ENCODE data around the gene KRT1.
"Not testable (repeated sequence)": the region's sequence is repeated elsewhere in the genome, so short reads cannot be mapped to it uniquely, and the experiment has no call there.

The KRT1 gene

DNA sequence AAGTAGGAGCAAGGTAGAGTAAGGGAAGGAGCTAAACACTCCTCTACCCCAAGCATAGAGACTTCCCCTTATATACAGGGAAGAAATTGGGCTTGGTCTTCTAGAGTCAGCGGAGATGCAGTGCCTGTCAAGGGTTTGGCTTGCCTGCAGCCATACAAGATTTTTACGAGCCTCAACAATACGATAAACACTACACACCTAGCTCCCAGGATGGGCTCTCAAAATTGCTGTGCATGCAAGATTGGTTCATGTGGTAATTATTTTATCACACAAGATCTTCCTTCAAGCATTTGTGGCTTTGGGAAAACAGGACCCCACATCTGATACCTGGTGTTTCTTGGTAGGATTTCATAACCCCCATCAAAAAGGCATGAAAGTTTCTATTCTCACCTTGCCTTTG is at the start of gene KRT1:
KRT1 (minus strand) TSS at position 45 of the 400 bp plus-strand sequence. CDS start 59 bp downstream, outside the sequence.
- ATAC-seq (no peak), DNase-seq (ENCODE audit: low spot score in 2 of 2) (no peak)
- Mint-ChIP-seq H3K9me3 (no peaks in the 10 kb centered on the region), H3K27ac (no peak within 1 kb of the TSS), H3K4me3 (no peak within 1 kb of the TSS), H3K36me3 (peaks cover 7% of the 10 kb centered on the region), H3K4me1 (peaks cover 15% of the 10 kb centered on the region)

DNA sequence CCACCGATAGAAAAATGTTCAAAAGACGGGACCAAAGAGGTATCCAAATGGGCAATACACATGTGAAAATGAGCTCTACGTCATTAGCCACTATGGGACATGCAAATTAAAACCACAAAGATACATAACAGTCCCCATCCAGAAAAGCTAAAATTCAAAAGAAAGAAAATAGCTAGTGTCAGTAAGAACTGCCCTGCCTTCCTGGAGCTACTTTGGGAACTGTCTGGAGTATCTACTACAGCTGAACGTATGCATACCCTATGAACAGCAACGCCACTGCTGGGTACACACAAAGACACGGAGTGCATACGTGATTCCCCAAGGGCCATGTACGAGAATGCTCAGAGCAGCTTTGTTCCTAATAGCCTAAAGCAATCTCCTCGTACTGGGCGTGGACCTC is 48.9 kb upstream of the KRT1 start:
- no peaks in the 10 kb centered on the region for H3K4me1 Mint-ChIP-seq
- peaks cover 2% of the 10 kb centered on the region for H3K9me3 Mint-ChIP-seq
- DNase-seq (ENCODE audit: low spot score in 2 of 2) (no peak), ATAC-seq (no peak)
- H3K36me3 Mint-ChIP-seq: no peaks in the 10 kb centered on the region
- no peak overlapping the region for H3K27ac Mint-ChIP-seq
- H3K4me3 Mint-ChIP-seq: no peak overlapping the region

DNA sequence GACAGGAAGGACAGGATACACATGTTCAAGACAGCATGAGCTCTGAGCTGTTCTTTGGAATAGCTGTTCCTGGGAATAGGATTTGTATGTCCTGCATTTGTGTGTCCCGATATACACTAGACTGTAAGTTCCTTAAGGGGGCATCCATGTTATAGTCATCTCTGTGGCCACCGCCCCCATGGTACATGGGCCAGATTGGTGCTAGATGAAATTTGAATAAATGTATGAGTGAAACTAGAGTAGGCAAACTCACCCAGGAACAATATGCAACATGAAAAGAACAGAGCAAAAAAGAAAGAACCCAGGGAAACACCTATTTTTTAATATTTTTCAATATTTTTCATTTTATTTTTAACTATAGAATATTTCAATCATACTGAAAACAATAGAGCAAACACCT is 48.2 kb upstream of the KRT1 start:
- Mint-ChIP-seq H3K27ac (no peak overlapping the region), H3K4me3 (no peak overlapping the region), H3K4me1 (no peaks in the 10 kb centered on the region), H3K36me3 (no peaks in the 10 kb centered on the region), H3K9me3 (peaks cover 2% of the 10 kb centered on the region)
- no peak for ATAC-seq
- no peak for DNase-seq (ENCODE audit: low spot score in 2 of 2)

DNA sequence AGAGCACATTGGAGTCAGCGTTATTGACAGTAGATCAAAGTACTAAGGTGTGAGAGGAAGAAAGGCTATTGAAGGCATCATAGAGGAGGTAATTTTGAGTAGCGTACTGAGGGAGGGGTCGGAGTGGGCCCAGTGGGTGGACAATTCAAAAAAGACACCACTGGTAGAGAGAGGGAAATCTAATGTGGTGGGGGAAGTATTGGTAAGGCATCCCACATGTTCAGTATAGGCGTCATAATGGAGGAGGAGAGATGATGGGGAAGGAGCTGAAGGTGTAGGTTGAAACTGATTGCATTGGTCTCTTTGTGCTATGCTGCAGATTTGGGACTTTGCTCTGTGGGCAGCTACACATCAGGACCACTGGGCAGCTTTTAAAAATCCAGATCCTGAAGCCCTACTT is 46.8 kb upstream of the KRT1 start:
- DNase-seq (ENCODE audit: low spot score in 2 of 2) (no peak), ATAC-seq (no peak)
- Mint-ChIP-seq H3K36me3 (no peaks in the 10 kb centered on the region), H3K27ac (no peak overlapping the region), H3K4me3 (no peak overlapping the region), H3K4me1 (no peaks in the 10 kb centered on the region), H3K9me3 (peaks cover 2% of the 10 kb centered on the region)

GRCh38 chr12:52726451-52726850 is 46.2 kb upstream of the KRT1 start:
- H3K9me3 Mint-ChIP-seq: peaks cover 2% of the 10 kb centered on the region
- no peaks in the 10 kb centered on the region for H3K4me1 Mint-ChIP-seq
- ATAC-seq: no peak
- H3K4me3 Mint-ChIP-seq: no peak overlapping the region
- no peak for DNase-seq (ENCODE audit: low spot score in 2 of 2)
- H3K36me3 Mint-ChIP-seq: no peaks in the 10 kb centered on the region
- H3K27ac Mint-ChIP-seq: no peak overlapping the region

GRCh38 chr12:52724384-52724783 is 44.2 kb upstream of the KRT1 start:
- Mint-ChIP-seq H3K9me3 (no peaks in the 10 kb centered on the region), H3K4me3 (no peak overlapping the region), H3K4me1 (no peaks in the 10 kb centered on the region), H3K36me3 (no peaks in the 10 kb centered on the region), H3K27ac (no peak overlapping the region)
- ATAC-seq (no peak), DNase-seq (ENCODE audit: low spot score in 2 of 2) (no peak)

- no peak overlapping the region for H3K27ac Mint-ChIP-seq
- no peak overlapping the region for H3K4me3 Mint-ChIP-seq
These were observed 42.5 kb upstream of the KRT1 start for GRCh38 chr12:52722680-52723079.

DNA sequence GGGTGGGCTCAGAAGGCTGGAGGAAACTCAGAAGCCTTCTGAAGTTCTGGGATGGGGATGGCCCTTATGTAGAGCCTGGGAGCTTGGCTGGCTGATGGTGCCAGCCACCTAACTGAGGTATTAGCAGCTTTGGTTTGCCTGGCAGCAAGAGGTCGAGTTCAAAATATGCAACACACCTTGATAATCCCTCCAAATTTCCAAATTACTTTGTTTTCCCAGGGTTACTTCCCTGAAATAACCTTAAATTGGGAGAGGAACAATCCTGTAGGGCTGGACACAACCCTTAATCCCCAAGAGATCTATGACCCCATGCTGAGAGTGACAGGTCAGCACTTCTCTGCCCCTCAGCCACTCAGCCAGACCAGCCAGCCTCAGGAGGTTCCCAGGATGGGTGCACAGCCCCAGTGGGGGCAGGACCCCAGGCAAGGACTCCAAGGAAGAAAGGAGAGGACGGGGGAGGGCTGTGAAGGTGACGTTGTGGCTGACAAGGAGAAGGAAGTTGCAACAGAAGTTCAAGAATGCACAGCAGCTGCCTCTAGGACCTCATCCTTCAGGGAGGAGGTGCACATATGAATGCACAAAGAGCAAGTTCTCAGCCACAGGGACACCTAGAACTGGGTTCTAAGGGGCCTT is 41.7 kb upstream of the KRT1 start:
- Mint-ChIP-seq H3K4me3 (no peak overlapping the region), H3K27ac (no peak overlapping the region), H3K9me3 (no peaks in the 10 kb centered on the region), H3K36me3 (no peaks in the 10 kb centered on the region), H3K4me1 (no peaks in the 10 kb centered on the region)
- ATAC-seq: no peak
- DNase-seq (ENCODE audit: low spot score in 2 of 2): no peak

More at GRCh38 chr12:52722680-52723079, 42.5 kb upstream of the KRT1 start:
- H3K36me3 Mint-ChIP-seq: no peaks in the 10 kb centered on the region
- H3K9me3 Mint-ChIP-seq: no peaks in the 10 kb centered on the region
- ATAC-seq (no peak), DNase-seq (ENCODE audit: low spot score in 2 of 2) (no peak)
- no peaks in the 10 kb centered on the region for H3K4me1 Mint-ChIP-seq

GRCh38 chr12:52720365-52720886 is 40.2 kb upstream of the KRT1 start:
- Mint-ChIP-seq H3K4me1 (no peaks in the 10 kb centered on the region), H3K27ac (no peak overlapping the region), H3K36me3 (no peaks in the 10 kb centered on the region), H3K4me3 (no peak overlapping the region), H3K9me3 (no peaks in the 10 kb centered on the region)
- DNase-seq (ENCODE audit: low spot score in 2 of 2) (no peak), ATAC-seq (no peak)

DNA sequence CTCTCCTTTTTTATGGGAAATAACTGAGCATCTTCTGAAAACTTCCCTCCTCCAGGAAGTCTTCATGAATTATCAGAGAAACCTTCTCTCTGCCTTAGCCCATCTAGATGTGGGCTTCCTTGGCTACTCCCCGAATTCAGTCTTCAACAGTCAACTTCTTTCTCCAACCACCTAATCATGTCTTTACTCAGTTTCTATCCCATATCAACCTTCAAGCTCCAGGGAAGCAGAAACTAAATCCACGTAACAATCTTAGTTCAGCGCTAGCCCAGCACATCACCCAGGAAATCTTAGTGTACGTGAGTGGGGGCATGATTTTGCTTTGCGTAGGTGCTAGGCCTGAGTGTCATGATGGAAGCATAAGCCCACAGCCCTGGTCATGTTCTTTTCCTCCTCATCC is 35.9 kb upstream of the KRT1 start:
- no peak overlapping the region for H3K4me3 Mint-ChIP-seq
- no peaks in the 10 kb centered on the region for H3K4me1 Mint-ChIP-seq
- no peak for ATAC-seq
- H3K27ac Mint-ChIP-seq: no peak overlapping the region
- DNase-seq (ENCODE audit: low spot score in 2 of 2): no peak
- H3K36me3 Mint-ChIP-seq: no peaks in the 10 kb centered on the region
- no peaks in the 10 kb centered on the region for H3K9me3 Mint-ChIP-seq

DNA sequence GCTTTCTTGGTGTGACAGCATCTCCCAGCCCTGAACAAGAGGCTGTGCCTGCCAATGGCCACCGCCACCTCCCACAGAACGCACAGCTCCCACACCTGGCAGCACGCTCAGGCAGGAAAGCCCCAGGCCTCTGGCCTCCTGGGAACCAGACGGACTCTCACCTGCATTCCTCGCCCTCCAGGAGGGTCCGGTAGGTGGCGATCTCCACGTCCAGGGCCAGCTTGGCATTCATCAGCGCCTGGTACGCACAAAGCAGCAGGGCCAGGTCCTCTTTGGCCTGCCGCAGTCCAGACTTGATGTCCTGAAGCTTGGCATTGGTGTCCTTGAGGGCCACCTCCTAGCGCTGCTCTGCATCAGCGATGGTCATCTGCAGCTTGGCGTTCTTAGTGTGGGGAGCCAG is 35.2 kb upstream of the KRT1 start:
- Mint-ChIP-seq H3K4me3 (no peak overlapping the region), H3K9me3 (no peaks in the 10 kb centered on the region), H3K36me3 (no peaks in the 10 kb centered on the region), H3K4me1 (no peaks in the 10 kb centered on the region), H3K27ac (no peak overlapping the region)
- ATAC-seq (no peak), DNase-seq (ENCODE audit: low spot score in 2 of 2) (no peak)

DNA sequence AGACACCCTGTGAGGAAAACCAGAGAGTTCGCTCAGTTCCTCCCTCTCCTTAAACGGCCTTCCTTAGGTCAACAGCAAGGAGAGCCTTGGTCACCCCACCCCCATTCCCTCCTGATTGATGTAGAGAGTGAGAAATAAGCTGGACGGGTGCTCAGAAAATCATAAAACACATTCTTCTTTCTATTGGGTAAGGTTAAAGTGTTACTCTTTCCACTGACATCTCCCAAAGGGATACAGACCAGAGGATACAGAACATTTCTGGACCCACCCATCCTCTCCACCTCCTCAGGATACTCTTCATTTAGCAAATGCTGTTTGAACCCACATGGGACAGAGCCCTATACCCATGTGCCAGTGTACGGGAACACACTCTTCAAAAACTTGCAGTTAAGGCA is 34.7 kb upstream of the KRT1 start:
- Mint-ChIP-seq H3K27ac (no peak overlapping the region), H3K9me3 (no peaks in the 10 kb centered on the region), H3K4me3 (peak overlapping the region; percentile 4), H3K36me3 (no peaks in the 10 kb centered on the region), H3K4me1 (no peaks in the 10 kb centered on the region)
- DNase-seq (ENCODE audit: low spot score in 2 of 2) (no peak), ATAC-seq (no peak)

- no peak overlapping the region for H3K27ac Mint-ChIP-seq
- no peaks in the 10 kb centered on the region for H3K36me3 Mint-ChIP-seq
- ATAC-seq (peak; percentile 36), DNase-seq (ENCODE audit: low spot score in 2 of 2) (no peak)
- no peaks in the 10 kb centered on the region for H3K4me1 Mint-ChIP-seq
- no peaks in the 10 kb centered on the region for H3K9me3 Mint-ChIP-seq
- H3K4me3 Mint-ChIP-seq: peak overlapping the region; percentile 36
These were observed 34.0 kb upstream of the KRT1 start for GRCh38 chr12:52713960-52714886.

DNA sequence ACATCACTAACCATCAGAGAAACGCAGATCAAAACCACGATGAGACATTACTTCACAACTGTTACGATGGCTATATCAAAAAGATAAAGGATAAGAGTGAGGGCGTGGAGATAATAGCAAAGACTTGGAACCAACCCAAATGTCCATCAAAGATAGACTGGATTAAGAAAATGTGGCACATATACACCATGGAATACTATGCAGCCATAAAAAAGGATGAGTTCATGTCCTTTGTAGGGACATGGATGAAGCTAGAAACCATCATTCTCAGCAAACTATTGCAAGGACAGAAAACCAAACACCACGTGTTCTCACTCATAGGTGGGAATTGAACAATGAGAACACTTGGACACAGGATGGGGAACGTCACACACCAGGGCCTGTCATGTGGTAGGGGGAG is 31.9 kb upstream of the KRT1 start:
- not testable (repeated sequence) for ATAC-seq; DNase-seq (ENCODE audit: low spot score in 2 of 2)

DNA sequence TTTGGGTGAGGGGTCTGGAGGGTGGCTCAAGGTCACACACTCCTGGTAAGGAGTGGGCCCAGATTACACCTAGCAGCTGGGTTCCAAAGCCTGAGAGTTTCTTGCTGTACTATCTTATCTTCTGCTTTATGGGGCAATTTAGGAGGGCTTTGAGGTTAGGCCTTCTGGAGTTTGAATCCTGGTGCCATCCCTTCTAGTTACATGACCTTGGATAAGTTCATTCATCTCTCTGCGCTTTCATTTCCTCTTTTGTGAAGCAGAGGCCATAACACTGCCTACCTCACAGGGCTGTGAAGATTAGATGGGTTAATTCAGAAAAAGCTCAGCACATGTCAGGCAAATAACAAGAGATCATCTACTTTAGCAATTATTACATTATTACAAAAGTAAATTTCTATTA is 30.5 kb upstream of the KRT1 start:
- H3K36me3 Mint-ChIP-seq: no peaks in the 10 kb centered on the region
- ATAC-seq (no peak), DNase-seq (ENCODE audit: low spot score in 2 of 2) (no peak)
- no peaks in the 10 kb centered on the region for H3K9me3 Mint-ChIP-seq
- H3K27ac Mint-ChIP-seq: no peak overlapping the region
- H3K4me3 Mint-ChIP-seq: no peak overlapping the region
- no peaks in the 10 kb centered on the region for H3K4me1 Mint-ChIP-seq

More for the DNA sequence above, 31.9 kb upstream of the KRT1 start:
- H3K36me3 Mint-ChIP-seq, H3K27ac Mint-ChIP-seq, H3K4me3 Mint-ChIP-seq, H3K4me1 Mint-ChIP-seq, H3K9me3 Mint-ChIP-seq: not testable (repeated sequence)

DNA sequence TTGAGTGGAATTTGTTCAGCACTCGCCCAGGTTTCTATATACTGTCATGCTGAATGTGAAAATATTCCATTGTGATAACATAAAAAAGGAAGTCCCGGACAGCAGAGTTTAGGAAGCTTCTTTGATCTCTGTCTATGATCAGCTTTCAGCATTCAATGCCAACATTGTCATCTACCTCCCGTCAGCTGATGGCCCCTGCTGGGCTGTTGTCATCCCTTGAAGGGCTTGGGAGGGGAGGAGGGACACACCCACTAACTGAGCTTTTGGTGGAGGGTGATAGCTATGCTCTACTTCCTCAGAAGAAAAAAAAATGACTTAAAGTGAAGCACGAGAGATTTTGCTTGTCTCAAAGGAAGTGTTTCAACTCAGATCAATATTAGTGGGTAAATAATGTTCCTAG is 27.8 kb upstream of the KRT1 start:
- DNase-seq (ENCODE audit: low spot score in 2 of 2): no peak
- H3K36me3 Mint-ChIP-seq: no peaks in the 10 kb centered on the region
- no peaks in the 10 kb centered on the region for H3K9me3 Mint-ChIP-seq
- H3K4me1 Mint-ChIP-seq: no peaks in the 10 kb centered on the region
- no peak for ATAC-seq
- no peak overlapping the region for H3K27ac Mint-ChIP-seq
- H3K4me3 Mint-ChIP-seq: no peak overlapping the region
